Fibroblast of upper back skin (primary cell): ENCODE data around the gene COL4A2.
"Not testable (repeated sequence)": the region's sequence is repeated elsewhere in the genome, so short reads cannot be mapped to it uniquely, and the experiment has no call there.

Experiments used
- DNase-seq: peaks from one replicate; pipeline ENCODE4 v3.0.0-alpha.2; 2013

The COL4A2 gene

DNA sequence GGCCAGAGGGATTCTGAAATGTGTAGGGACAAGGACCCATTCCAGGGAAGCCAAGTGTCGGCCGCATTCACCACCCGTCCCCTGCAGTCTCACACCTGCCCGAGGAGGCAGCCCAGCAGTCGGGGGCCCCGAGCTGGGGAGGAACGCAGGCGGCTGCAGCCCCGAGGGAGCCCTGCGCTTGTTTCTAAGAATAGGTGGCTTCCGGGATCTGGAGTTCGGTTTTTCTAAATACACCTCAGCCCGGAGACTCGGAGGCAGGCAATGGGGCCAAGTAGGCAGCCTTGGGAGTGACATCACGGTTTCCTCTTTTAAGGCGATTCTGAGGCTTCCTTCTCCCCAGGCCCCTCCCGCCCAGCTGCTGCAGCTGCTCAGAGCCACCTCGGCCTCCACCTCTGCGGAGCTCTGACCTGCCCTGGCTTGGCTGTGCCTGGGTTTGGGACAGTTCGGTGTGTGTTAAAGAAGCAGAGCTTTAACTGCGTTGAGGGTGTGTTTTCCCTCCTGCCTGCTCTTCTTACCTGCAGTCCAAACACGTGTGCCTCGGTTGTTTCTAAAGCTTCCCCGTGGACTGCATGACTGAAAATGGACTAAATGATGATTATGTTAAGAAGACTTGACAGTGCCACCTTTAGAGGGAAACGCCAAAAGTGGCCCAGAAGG, 80.5 kb downstream of the COL4A2 start:
- DNase-seq = peak; percentile 61

- DNase-seq = peak; percentile 91
These were observed 81.2 kb downstream of the COL4A2 start for GRCh38 chr13:110388108-110388943.

DNA sequence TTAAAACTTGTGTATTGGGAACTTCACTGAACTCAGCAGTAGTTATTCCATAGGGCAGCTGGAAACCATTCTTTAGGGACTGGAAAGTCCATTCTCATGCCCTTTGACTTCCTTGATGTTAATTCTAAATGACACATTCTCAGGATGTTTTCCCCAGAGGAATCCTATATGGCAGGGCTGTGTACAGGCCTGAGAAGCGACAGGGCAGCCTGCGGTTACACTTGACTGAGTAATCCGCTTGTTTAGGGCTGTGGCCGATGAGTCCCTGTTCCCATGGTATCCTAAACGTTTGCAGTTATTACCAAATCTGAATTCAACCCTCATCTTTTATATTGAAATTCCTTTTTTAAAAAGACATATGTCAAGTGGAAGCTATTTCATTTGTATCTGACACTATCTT, 83.5 kb downstream of the COL4A2 start:
- peak; percentile 90 for DNase-seq

DNA sequence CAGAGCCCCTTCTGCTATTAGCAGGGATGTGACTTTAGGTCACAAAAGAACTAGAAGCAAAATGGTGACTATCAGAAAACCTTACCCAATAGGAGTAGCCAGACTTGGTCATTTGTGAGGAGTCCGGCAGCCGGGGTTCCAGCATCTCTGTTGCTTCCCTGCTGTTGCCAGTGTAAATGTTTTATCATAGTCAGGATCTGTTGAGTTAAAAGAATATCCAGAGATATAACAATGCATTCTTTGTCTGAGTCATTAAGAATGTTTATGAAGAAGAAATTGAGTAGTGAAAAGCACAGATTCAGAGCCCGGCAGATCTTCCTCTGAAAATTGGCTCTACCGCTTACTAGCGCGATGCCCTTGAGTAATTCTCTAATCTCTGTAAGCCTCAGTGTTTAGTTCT, 84.2 kb downstream of the COL4A2 start:
- peak; percentile 43 for DNase-seq

DNA sequence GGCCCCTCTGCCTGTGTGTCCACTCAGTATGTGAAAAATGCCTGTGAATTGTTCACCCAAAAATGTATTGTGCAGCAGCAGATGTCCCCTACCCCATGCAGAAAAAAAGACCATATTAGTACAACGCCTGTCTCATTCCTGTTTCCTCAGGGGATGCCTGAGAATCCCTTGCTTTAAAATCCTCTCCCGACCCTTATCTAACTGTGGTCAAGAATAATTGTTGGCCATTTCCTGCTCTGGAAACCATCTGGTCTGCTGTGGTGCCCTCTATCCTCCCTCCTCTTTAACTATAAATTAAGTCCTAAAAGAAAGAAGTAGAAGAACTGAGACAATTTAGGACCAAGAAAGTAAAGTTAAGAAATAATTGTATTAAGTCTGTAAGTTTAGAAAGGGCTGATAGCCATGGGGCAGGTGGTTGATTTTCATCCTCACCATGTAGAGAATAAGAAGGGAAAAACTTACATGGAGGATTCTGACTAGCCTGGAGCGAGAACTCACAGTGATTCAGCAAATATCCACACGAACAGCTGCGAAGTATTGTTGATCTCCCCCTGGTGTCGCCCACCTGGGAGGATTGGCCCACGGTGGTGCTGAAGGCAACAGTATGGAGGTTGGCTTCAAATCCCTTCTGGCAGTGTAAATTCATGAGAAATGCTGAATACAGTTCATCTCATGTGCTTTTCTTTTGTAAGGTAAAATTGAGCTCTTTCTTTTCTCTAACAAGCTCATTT, 85.6 kb downstream of the COL4A2 start:
- peak; percentile 89 for DNase-seq

DNA sequence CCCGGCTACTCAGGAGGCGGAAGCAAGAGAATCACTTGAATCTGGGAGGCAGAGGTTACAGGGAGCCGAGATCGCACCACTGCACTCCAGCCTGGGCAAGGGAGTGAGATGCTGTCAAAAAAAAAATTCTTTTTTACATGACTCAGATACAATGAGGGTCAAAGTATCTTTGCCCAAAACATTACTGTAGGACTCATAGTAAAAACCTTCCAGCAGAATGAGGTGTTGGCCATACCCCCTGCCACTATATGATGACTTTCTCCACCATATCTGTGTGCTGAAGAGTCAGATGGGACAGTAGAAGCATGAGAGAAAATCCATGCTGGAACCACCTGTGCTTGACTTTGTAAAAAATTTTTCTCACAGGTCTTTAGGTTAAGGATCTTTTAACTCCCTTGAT, 86.7 kb downstream of the COL4A2 start:
- DNase-seq = no peak

DNA sequence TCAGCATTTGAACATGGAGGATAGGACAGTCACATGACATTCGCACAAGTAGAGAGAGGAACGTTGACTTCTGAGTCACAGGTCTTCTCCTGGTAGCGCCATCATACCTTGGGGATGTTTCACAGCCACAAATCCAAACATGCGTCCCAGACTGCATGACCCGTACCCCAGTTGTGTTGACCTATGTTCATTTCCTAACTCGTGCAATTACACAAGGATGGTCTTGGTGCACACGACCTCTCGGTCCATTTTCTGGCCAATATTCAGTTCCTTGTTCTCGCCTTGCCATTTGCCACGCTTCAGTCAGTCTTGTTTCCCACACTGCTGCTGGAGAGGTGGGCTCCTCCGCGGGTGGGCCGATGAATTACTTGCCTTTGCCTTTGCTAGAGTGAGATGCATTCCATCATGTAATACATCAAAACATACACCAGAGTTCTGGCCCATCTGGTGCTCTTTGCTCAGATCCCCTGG, 87.3 kb downstream of the COL4A2 start:
- DNase-seq = peak; percentile 73

- not testable (repeated sequence) for DNase-seq
These were observed 88.5 kb downstream of the COL4A2 start for GRCh38 chr13:110395616-110396015.

DNA sequence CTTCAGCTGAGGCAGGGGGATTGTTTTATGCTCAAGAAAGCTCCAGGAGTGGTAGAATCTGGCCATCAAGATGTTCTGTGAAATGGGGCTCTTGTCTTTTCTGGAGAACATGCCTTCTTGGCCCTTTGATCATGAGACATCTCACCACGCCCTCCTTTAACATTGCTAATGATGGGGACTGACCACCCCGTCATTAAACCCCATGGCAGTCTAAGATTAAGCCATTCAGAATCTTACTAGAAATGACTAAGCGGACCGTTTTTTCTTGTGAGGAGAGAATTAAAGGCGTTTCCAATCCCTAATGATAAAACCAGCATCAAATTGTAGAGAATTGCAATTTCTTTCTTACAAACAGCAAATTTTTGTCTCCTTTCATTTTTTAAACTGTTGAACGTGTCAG, 89.4 kb downstream of the COL4A2 start:
- no peak for DNase-seq

DNA sequence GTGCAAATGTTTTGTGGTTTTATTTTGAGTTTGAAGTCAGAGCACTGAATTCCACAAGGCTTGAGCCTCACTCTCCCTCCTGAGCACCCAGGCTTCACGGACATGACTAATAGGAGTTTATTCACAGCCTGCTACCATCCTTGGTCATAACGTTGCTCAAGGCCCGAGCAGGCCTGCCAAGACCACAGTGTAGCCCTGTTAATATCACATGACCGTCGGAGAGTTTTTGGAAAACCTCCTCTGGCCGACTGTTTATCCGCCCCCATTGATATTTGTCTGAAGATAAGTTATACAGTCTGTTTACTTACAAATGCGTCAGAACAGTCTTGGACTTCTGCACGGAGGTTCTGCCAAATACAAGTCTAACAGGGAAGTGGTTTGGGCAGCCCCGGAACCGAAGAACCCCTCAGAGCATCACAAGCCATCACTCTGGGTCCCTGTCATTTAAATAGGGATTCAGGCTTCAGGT, 89.9 kb downstream of the COL4A2 start:
- DNase-seq = peak; percentile 100

DNA sequence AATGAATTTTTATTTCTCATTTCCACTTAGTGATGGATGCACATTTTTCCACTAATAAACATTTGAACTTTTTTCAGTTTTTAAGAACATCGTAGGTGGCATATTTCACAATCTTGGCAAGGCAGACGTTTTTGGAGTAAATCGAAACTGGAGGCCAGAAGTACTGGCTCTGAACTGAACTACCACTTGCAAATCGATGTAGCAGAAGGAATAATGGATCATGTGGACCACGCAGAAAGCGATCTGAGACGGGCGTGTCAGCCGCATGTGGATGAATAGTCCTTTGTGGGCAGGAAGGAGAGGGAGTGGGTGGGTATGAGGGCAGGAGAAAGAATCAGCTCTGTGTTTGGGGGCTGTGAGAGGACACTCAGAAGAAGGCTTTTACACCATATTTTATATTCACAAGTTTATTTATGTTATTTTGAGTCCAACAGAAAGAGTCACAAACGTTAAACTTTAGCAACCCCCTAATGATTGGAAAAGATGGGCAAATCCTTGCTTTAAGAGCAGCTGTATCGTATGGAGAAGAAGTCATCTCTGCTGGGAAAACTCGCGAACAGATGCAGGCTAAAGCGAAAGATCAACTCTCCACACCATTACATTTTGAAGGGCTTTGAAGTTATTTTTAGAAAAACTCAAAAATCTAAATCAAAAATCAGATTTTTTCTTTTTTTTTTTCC, 90.5 kb downstream of the COL4A2 start:
- DNase-seq = peak; percentile 65

GRCh38 chr13:110398564-110399507, 91.8 kb downstream of the COL4A2 start:
- DNase-seq = peak; percentile 87

GRCh38 chr13:110399801-110400200, 92.7 kb downstream of the COL4A2 start:
- DNase-seq = peak; percentile 51

DNA sequence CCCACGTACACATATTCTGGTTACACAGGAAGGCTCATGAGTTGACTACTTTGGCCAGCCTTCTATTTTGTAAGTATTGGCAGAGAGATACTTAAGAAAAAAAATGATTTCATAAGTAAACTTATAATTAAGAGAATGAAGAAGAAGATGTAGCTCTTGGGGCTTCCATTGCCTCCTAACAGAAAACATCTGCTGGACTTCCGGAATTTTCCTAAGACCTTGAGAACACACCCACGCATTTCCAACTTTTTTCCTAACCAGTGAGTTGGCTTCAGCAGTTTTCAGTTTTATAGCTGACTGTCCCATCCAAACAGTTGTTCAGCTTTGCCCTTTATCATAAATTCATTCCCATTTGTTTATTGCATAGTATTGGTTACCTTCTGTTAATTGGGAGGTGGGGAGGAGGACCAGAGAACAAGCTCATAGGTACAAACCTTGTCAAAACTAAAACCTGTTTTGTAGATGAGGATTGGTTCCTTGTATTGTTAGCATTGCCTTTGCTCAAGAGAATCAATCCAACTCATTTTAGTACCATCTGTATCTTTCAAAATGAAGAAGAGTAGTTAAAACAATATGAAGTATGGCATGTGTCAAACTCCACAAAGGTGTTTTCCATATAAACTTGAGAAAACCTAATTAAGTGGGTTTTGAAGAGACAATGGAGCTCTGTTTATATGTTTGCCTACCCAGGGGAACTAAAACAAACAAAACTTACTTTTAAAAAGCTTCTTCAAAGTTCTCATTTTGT, 93.9 kb downstream of the COL4A2 start:
- peak; percentile 83 for DNase-seq

- no peak for DNase-seq
These were observed 95.4 kb downstream of the COL4A2 start for GRCh38 chr13:110402299-110403069.

- DNase-seq = peak; percentile 93
These were observed 96.2 kb downstream of the COL4A2 start for GRCh38 chr13:110403315-110403714.

- DNase-seq = peak; percentile 62
These were observed 96.6 kb downstream of the COL4A2 start for GRCh38 chr13:110403721-110404120.

DNA sequence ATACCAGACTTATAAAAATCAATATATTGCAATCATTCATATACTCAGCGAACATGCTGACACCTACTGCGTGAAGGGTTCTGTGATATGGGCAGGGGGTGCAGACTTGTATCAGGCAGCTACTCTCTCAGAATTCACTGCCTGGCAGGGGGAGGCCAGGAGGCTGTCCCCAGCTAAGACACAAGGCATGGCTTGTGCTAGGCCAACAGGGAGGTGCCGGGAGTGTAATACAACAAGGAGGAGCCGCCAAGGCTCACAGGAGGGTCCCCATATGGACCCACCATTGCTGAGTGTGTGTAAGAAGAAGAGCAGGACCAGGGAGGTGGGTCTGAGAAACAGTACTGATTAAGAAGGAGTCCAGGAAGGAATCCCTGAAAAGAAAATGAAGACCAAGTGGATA, 97.2 kb downstream of the COL4A2 start:
- DNase-seq = no peak

DNA sequence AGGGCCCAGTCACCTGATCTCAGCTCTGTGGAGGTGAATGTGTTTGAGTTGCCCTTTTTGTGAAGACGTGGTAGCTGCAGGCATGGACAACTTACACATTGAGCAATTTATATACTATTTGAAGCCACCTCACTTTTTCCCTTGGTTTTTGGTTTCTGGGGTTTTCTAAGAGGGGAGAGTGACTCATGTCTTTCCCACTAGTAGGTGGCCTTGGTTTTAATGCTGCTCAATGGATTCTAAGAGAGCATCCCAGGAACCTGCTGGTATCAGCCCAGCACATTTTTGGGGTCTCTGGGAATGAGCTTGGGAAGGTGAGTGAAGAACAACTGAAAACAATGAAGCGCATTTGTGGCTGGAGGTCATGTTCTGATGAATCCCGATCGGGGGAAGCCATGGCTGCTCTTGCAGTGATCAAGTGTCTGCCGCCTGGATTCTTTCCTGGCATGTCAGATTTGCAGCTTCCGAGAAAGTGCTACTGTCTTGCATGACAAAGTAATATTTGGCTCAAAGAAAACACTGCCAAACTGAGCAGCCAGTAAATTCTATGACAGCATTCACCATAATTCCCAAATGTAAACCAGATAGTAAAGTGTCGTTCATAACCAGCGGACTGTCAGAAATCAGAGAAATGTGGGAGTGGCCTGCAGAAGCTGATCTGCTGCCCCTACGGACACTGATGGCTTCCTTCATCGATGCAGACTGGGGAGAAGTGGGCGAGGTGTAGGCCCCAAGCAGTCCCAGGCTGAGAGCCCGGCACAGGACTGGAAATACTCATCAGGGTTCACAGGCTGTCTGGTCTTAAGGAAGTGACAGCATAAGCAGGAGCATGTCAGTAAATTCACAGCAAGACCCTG, 98.7 kb downstream of the COL4A2 start:
- peak; percentile 94 for DNase-seq
